ENCODE results near the gene ETV4.

The ETV4 gene

GRCh38 chr17:43573579-43574321, 27.6 kb upstream of the ETV4 start:
- no peak for DNase-seq (ENCODE audit: low read depth in 2 of 3, low spot score in 2 of 3)

- no peak for DNase-seq (ENCODE audit: low read depth in 2 of 3, low spot score in 2 of 3)
Observed at GRCh38 chr17:43572368-43572980, 26.3 kb upstream of the ETV4 start.

GRCh38 chr17:43570518-43570928, 24.4 kb upstream of the ETV4 start:
- DNase-seq (ENCODE audit: low read depth in 2 of 3, low spot score in 2 of 3): no peak

- no peak for DNase-seq (ENCODE audit: low read depth in 2 of 3, low spot score in 2 of 3)
Observed at GRCh38 chr17:43568506-43569082, 22.5 kb upstream of the ETV4 start.

- DNase-seq (ENCODE audit: low read depth in 2 of 3, low spot score in 2 of 3): no peak
Observed at GRCh38 chr17:43563600-43564594, 17.8 kb upstream of the ETV4 start.

DNA sequence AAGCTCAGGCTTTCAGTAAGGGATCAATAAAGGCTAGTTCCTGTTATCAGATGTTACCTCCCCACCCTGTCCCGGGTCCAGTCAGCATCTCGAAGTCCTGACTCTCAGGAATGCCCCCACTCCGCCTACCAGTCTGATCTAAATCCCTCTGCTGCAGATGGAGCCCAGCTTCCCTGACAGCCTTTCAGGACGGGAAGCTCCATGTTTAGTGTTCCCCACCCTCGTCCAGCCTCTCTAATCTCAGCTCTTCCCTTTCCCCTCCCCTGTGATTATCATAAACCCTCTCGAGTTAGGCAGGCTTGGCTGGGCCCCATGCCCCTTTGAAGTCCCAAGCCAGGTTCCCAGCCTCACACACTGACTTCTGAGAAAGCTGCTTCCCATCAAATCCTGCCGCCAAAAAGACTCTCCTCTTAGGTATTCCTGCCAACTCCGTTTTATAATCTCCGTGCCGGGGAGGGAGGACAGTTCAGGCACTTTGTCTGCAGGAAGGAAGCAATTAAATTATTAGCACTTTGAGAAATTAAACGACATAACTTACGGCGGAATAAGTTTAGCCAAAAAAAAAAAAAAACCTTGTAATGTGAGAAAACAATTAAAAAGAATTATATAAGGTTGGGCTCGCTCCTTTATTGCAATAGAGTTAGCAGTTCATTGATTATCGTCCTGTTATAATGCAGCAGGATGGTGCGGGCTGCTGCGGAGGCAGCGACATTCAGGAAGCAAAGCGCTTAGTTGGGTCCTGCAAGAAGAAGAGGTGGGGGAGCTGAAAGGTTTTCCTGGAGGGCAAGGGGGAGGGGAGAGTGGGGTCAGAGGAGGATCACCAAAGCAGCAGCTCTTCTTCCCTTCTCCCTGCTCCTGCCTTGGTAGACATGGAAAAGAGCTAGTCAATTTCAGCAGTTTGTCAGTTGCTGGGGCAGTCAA, 16.8 kb upstream of the ETV4 start:
- no peak for DNase-seq (ENCODE audit: low read depth in 2 of 3, low spot score in 2 of 3)

- no peak for DNase-seq (ENCODE audit: low read depth in 2 of 3, low spot score in 2 of 3)
Observed at GRCh38 chr17:43560461-43561427, 14.6 kb upstream of the ETV4 start.

- no peak for DNase-seq (ENCODE audit: low read depth in 2 of 3, low spot score in 2 of 3)
Observed at GRCh38 chr17:43559161-43559816, 13.1 kb upstream of the ETV4 start.

- no peak for DNase-seq (ENCODE audit: low read depth in 2 of 3, low spot score in 2 of 3)
Observed at GRCh38 chr17:43558805-43559160, 12.6 kb upstream of the ETV4 start.

- no peak for DNase-seq (ENCODE audit: low read depth in 2 of 3, low spot score in 2 of 3)
Observed at GRCh38 chr17:43556292-43556691, 10.2 kb upstream of the ETV4 start.

GRCh38 chr17:43554857-43555256, 8.7 kb upstream of the ETV4 start:
- no peak for DNase-seq (ENCODE audit: low read depth in 2 of 3, low spot score in 2 of 3)

DNA sequence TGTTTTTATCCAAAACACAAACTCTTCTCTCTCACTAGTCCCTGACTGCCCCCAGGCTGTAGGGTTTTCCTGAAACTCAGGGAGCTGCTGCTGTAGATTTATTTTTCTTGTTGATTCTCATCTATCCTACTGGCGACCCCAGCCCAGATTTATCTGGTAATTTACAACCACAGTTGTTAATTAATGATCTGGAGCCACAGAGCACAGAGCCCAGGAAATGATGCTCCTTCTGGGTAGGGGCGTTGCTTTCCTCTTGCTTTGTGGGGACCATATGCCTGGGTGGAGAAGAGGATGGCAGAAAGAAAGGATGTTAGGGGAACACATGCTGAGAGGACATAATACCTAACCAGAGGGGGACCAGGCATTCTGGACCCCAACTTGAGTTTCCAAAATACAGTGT, 7.4 kb upstream of the ETV4 start:
- no peak for DNase-seq (ENCODE audit: low read depth in 2 of 3, low spot score in 2 of 3)

DNA sequence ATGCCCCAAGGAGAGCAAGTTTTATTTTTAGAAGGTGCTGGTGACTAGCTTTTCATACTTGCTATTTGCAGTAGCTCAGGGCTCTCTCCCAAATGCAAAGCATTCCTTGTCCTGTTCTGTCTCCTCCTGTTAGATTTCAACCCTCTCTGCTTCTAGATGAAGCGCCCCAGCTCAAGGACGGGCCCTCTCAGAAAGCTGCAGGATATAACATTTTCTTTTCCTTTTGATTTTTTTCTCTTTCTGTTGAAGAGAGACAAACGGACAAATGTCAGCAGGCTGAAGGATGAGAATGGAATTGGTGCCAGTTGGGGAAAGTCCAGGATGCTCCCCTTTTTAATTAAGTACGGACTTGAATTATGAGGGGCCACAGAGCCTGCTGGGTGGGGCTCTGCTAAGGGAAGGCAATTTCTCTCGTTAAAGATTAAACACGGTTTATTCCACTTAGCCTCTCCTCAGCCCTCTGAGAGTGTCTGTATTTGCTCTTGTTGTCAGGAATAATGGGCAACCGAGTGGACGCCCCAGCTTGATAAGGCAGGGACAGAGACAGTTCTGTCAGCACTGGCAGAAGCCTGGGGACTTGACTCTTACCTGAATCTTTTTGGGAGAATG, 6.2 kb upstream of the ETV4 start:
- DNase-seq (ENCODE audit: low read depth in 2 of 3, low spot score in 2 of 3): no peak

- DNase-seq (ENCODE audit: low read depth in 2 of 3, low spot score in 2 of 3): no peak
Observed at GRCh38 chr17:43550754-43551153, 4.6 kb upstream of the ETV4 start.

- no peak for DNase-seq (ENCODE audit: low read depth in 2 of 3, low spot score in 2 of 3)
Observed at GRCh38 chr17:43549496-43549895, 3.4 kb upstream of the ETV4 start.

GRCh38 chr17:43548689-43549379, 2.7 kb upstream of the ETV4 start:
- DNase-seq (ENCODE audit: low read depth in 2 of 3, low spot score in 2 of 3): no peak

DNA sequence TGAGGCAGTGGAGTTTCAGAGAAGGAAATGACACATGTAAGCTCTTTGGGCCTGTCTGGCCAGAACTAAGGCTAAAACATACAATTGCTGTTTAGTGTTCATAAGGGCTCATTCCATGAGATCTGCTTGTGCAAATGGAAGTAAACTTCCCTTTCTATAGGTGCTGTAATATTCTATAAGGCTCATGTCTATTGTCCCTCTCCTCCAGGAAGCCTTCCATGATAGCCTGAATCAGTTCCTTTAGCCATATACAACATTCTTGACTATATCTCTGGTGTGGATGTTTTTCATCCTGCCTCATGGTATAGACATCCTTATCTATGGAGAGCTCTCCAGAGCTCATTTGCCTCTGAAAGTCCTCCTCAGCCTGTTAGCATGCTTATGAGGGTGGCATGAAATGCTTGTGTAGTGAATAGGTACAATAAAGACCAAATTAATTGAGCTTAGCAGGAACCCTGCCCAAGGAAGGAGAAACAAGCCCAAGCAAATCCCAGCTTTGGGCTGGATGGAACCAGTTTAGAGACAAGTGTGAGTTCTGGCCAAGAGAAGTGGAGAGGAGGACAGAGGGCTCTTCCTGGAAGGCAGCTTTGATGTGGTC, 1.6 kb upstream of the ETV4 start:
- no peak for DNase-seq (ENCODE audit: low read depth in 2 of 3, low spot score in 2 of 3)

Measured in activated CD8-positive, alpha-beta memory T cell treated with anti-CD3 and anti-CD28 coated beads for 48 hours (primary cell).